Right lung (tissue), 5 donors: ENCODE results near the gene PGAP6. TPM values are rescaled to one million over a fixed set of nuclear protein-coding genes. Genes with fewer than 3 reads are reported as not detected.
"Not testable (repeated sequence)": the region's sequence is repeated elsewhere in the genome, so short reads cannot be mapped to it uniquely, and the experiment has no call there.

Experiments used
- DNase-seq, 2 donors: peaks; one replicate each; pipeline ENCODE4 v3.0.0-alpha.2; 2013
- polyA plus RNA-seq, 5 donors: library from polyadenylated mRNA; unstranded; fragments of 120-200 nt; gene quantifications; one replicate each; pipeline versions ENCODE4 v1.2.1 to v1.2.3, GENCODE V29; 2013; ENCODE audit warnings: inconsistent platforms in 1 of 5, low replicate concordance in 1 of 5; ENCODE audit not compliant: insufficient read length in 5 of 5, insufficient read depth in 1 of 5

PGAP6 gene
- polyA plus RNA-seq, 5 donors = 32.5 to 52.5 (median 37.7) TPM

DNA sequence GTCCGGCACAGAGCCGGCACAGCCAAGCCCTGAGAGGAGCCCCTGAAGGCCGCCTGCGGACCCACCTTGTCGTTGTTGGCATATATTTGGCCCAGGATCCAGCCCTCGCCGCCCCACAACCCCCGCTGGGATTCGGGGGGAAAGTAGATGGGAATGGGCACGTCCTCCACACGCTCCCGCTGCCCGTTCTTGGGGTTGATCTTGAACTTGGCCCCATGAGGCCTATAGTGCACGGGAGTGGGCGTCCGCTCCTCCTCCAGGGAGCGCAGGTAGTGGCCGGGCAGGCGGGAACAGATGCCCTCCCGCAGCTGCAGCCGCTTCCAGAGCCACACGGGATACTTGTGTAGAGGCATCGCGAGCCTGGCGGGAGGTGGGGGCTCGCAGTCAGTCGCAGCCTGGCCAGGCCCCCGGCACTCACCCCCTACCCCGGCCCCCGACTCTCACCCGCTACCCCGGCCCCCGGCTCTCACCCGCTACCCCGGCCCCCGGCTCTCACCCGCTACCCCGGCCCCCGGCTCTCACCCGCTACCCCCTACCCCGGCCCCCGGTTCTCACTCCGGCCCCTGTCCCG is 11.8 kb downstream of the PGAP6 start:
- DNase-seq = no peak

DNA sequence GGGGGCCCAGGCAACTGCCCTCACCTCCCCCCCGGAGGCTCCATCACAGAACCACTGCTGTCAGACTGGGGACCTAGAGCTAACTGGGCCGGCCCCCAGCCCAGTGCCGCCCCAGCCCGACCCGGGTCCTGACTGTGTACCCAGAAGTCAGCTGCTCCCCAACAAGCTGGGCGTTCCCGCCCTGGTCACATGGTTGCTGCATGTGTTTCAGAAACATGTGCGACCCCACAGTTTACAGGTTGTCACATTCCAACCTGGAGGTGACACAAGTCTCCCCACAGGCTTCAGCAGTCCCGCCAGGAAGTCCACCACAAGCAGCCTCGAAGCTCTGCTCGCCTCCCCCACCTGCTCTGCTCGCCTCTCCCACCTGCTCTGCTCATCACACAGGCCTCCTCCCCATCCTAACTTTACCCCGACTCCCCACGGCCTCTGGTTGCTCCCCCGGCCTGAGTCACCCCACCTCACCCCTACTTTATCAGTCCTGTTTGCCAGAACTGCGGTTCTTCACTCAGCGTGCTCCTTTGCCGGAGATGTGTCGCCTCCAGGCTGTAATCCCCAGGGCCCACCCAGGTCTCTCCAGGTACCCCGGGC is 12.4 kb downstream of the PGAP6 start:
- DNase-seq = no peak

DNA sequence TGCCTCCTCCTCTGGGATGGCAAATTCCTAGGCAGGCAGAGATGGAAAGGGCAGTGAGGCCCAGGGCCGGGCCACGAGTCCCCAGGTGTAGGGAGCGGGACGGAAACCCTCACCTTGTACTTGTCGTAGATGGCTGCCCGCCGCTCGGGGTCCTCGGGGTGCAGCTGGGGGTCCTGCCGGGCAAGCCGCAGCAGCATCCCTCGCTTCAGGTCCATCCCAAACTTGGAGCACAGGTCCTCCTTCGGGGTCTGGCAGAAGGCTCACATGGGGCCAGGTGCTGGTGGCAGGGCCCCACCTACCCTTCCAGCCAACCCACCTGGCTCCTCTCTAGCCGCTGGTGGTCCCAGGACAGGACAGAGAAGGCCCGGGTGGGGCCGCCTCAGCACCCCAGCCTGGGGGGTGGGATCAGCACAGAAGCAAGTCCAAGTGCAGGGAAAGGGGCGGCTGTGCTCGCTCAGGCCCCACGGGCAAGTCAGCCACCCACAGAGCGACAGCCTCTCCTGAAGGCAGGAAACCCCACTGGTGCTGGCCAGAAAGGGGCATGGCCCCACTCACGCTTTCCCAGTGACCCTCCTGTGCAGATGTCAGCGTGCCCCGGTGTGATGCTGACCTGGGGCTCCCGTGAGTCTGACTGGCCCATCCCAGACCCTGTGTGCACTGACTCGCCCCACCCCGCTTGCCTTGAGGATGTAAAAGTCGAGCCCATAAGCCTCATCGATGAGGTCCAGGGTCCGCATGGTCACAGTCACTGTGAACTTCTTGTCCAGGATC is 13.2 kb downstream of the PGAP6 start:
- DNase-seq = no peak

DNA sequence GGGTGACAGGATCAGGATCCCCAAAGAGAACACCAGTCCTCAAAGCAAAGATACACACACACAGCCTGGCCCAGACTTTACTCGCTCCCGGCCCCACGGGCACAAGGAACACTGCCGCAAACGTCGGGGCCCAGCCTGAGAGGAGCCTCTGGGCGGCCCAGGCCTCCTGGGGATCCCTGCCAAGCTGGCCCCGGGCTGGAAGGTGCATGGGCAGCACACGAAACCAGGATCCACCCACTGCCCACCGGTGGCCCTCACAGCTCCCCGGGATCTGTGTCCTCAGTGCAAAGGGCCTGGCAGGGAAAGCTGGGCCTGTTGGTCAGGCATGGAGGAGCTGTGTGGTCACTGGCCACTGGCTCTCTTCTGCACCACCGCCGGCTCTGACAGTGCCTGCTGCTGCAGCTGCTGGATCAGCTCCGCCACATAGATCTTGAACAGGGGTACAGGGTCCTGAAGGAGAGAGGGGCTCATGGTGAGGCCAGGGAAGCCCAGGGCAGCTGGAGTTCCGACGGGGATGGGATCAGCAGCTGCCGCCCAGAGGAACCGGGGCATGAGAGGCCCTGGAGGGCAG is 14.4 kb downstream of the PGAP6 start:
- DNase-seq = no peak

DNA sequence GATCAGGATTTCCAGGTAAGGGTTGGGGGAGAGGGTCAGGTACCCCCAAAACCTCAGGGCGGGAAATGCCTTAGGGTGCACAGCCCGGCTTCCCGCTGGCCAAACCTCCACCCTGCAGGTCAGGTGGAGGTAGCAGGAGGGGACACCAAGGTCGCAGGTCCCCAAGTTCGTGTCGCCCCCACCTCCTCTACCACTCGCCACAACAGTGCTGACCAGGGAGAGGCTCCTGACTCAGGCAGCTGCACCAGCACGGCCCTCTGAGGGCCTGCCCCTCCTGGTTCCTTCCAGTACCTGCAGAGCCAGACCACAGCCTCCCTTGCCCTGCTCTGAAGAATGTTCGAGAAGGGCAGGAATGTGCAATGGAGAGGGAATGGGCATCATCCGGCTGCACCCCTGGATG is 15.3 kb downstream of the PGAP6 start:
- DNase-seq = no peak

DNA sequence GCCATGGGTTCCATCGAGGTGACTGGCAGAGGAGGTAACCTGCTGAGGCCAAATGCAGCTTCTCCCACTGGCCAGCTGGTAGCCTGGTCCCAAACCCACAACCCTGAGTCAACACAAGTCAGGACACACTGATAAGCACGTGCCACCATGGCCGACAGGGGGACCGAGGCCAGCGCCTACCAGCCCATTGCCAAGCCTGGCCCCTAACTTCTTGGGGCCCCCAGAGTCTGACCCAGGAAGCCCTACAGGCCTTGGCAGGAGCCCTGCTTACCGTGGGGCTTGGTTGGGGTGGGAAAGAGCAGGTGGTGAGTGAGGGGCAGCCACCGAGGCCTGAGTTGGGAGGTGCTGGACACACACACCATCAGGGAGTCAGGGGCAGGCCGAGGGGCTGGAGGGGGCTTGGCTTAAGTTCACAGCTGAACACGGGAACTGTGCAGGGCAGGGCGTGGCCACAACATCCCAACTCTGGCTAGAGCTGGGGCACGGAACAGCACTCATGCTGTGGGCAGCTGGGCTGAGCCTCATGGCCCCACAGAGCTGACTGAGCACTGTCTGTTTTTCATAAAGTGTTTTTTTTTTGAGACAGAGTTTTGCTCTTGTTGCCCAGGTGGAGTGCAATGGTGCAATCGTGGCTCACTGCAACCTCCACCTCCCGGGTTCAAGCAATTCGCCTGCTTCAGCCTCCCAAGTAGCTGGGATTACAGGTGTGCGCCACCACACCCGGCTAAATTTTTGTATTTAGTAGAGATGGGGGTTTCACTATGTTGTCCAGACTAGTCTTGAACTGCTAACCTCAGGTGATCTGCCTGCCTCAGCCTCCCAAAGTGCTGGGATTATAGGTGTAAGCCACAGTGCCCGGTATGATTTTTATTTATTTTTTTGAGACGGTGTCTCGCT is 16.9 kb downstream of the PGAP6 start:
- DNase-seq = no peak

DNA sequence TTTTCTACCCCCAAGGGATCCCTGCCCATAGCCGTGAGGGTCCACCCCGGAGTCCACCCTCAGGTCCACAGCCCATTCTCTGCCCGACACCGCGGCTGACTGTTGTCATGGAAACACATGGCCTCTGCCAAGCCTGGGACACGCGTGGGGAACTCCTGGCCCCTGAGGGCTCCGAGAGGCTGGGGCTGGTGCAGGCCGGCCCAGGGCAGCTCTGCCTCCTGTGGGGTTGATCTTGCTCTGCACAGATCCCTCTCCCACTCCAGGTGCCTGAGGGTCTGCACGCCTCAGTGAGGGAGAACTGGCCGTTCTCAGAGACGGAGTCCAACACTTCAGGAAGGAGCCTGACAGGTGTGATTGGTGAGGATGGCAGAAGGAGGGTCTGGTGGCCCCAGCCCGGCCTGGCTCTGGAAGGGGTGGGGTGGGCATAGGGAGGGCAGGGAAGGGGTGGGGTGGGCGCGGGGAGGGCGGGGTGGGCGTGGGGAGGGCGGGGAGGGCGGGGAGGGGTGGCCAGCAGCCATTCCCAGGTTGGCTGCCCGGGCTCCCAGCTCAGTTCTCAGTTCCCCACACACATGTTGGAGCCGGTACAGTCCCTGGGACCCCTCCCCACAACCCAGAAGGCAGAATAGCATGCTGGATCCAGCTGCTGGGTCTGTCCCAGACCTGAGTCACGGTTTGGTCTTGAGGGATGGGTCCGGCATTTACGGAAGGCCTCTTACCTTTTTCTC is 17.9 kb downstream of the PGAP6 start:
- DNase-seq = no peak

DNA sequence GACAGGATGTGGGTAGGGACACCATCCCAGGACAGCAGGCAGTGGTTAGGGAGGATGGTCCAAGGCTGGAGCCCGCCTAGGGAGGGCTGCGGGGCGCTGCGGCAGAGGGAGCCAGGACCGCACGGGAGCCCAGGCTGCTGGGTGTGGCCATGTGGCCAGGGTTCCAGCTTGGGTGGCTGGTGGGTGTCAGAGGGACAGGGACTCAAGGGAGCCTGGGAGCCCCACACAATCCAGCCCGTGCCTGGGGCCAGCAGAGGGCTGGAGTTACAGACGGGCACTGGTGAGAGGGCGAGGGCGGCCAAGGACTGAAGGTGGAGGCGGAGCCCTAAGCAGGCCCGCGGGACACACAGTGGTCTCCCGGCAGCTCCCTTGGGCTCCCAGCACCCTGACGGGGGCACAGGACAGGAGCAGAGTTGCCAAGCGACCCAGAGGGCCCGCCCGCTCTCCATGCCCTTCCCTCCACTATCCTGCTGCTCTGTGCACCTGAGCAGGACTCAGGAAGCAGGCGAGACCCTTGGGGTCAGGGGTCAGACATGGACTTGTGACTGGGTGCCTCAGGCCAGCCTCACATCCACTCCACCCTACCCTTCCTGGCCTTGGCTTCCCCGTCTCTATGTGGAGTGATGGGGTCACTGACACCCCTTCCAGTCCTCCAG is 18.5 kb downstream of the PGAP6 start:
- DNase-seq = no peak

DNA sequence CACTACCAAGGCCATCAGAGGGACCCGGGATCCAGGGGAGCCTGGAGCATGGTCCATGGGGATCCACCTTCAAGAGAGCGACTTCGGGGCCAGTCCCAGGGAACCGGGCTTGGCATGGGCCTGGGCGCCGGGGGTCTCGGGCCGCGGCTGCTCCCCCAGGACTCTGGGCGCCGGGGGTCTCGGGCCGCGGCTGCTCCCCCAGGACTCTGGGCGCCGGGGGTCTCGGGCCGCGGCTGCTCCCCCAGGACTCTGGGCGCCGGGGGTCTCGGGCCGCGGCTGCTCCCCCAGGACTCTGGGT is 19.1 kb downstream of the PGAP6 start:
- DNase-seq = not testable (repeated sequence)

DNA sequence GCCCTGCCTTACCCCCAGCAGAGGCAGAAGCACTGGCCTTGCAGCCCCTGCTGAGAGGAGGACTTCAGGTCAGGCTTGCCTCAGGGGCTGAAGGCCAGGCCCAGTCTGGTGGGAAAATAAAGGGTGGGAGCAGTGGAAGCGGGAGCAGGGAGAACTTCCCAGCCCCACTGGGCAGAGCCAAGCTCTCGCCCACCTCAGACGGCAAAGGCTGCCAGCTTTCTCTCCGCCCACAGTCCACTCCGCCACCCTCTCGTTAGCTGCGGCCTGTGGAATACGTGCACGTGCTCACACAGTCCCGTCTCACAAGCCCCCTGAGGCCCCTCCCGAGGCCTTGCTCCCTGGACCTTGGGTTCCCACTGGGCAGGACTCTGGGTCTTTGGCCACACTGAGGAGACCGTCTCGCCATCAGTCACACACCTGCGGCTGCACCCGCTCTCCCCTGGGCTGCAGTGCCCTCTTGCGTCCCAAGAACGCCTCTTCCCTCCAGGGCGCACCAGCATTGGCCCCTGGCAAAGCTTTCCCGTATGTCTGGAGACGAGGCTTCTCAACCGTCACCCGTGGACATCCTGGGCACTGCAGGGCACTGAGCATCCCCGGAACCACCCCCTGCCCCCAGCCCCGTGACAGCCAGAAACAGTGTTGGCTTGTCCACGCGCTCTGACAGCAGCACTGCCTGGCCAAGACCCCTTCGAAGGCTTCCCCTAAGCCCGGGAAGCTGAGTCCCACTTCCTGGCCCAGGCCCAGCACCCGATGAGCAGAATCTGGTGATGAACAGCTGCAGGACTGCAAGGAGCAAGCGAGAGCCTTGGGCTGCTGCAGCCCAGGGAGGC is 19.7 kb downstream of the PGAP6 start:
- no peak for DNase-seq

DNA sequence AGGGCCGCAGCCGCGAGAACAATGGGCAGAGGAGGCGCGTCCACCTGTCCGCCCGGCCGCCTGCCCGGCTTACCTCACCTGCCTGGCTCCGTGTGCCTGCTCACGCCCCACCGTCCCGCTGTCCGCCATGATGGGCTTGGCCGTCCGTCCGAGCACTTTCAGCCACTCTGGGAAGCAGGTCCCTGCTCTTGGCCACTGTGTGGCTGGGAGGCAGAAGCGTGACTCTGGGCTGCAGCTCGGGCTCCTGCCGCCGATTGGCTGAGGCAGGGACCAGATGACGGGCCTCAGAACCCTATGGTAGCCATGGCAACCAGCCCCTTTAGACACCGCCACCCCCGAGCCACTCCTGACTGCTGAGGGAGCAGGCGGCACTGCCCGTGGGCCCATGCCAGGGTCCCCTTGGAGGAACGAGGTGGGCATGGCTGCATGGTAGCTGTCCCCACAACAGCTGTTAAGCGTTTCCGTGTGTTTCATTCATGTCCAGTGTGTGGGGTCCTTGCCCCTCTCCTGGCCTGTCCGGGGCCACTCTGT is 20.4 kb downstream of the PGAP6 start:
- DNase-seq = no peak

DNA sequence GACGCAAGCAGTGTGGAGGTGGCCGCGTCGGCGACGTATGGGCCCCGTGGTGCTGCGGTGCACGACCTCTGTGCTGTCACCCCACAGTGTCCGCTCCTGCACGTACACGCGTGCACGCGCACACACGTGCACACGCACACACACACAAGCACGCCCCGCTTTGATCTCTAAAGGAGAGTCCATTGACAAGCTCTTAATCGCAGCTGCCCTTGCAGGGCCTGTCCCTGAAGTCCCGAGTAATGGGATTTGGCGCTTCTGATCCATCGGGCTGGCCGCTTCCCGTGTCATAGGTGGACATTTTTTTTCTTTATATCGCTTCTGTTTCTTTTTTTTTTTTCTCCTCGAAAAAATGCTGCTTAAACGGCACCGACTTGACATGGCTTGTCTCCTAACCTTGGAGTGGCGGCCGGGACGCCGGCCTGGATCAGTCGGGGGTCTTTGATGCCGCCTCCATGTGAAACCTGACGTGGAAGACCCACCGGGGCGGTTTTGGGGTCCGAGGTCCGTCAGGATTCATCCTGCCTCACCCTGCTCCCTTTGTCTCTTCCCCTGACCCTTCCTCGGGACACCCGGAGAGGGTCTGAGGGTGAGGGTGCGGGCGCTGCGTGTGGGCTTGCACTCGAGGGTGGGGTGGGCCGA is 21.0 kb downstream of the PGAP6 start:
- DNase-seq = no peak

DNA sequence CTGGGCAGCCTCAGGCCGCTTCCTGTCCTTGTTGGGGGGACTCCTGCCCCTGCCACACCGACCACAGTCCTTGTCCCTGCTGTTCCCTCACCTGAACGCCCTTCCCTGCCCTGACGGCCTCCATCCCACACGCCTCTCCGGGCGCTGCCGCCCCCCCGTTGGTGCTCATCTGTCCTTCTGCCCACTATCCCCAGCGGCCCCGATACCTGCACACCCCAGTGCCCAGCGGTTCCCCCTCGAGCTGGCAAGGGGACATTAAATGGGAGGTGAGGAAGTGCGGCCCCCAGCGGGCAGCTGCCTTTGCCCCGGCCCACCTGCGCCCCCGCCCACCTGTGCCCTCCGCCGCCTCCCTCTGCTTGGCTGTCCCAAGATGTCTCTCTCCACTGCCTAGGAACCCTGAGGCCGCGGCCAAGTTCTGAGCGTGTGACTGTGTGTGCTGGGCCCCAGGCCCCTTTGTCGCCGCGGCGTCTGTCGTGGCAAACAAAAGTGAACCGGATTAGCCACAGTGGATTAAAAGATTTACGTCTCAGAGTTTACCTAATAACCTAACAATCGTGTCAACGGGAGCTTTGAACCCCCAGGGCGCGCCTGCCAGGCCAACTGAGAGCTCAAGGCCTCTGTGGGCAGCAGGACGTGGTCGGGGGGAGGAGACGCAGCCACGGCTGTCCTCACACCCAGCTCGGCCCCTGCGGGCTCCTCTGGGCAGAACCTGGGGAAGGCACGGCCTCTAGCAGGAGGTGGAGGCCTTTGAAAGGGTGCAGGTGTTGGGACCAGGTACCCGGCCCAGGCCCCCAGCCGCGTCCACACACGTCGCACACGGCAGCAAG is 21.7 kb downstream of the PGAP6 start:
- DNase-seq = no peak

DNA sequence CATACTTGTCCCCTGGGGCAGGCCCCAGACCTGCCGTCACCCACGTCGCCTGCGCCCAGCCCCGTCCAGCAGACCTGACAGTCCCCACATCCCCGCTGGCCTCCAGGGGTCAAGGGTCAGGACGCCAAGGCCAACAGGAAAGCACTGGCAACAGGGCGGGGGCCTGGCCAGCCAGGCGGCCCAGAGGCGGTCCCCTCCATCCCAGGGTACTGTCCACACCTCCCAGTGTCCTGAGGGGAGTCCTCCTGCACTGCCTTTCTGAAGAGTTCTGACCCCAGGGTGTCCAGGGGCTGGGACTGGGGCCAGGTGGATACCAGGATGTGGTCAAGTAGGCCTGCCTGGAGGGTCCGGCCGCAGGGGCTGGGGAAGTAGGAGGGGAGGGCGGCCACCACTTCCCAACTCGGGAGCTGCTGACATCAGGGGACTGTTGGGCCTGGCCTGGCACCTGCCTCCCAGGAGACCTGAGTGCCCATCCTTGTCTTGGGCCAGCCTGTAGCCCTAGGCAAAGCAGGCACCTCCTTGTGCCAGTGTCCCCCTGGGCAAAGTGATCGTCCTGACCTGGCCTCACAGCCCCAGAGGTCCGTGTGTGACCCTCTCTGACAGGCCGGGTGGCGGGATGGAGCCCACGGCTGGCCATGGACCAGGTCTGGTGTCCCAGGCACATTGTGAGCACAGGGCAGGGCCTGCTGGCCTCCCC is 22.6 kb downstream of the PGAP6 start:
- no peak for DNase-seq

DNA sequence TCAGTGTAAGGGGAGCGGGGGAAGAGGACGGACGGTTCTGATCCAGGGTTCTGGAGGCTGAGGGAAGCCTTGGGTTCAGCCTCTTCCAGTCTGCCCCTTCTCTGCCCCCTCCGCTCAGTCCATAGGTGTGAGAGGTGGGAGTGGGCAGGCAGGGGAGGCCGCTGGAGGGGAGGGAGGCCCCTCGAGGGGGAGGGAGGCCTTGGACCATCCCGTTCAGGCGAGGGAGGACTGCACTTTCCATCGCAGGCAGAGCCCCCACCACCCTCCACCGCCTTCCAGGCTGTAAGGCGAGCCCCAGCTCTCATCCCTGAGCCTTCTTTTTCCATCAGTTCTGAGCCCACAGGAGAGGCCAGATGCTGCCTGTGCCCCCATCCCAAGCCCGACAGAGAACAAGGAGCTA is 25.0 kb downstream of the PGAP6 start:
- no peak for DNase-seq

DNA sequence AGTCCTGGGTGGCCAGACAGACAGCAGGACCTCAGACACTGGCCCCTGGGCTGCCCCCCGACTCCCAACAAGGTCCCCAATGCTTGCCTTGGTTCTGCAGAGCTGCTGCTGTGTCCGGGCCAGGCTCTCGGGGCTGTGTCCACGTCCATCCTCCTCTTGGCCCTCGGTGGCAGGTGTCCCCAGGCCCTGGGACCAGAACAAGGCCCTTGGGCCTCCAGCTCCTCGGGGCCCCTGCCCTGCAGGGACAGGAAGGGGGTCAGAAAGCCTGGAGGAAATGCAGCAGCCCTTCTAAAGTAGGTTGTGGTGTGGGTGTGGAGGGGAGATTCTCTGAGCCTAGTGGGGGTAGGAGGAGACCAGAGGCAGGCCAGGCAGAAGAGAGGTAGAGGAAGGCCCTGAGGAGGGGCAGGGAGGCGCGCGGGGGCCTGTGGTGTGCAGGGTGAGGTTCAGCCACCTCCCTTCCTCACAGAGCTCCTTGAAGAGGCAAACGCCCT is 26.8 kb downstream of the PGAP6 start:
- no peak for DNase-seq

DNA sequence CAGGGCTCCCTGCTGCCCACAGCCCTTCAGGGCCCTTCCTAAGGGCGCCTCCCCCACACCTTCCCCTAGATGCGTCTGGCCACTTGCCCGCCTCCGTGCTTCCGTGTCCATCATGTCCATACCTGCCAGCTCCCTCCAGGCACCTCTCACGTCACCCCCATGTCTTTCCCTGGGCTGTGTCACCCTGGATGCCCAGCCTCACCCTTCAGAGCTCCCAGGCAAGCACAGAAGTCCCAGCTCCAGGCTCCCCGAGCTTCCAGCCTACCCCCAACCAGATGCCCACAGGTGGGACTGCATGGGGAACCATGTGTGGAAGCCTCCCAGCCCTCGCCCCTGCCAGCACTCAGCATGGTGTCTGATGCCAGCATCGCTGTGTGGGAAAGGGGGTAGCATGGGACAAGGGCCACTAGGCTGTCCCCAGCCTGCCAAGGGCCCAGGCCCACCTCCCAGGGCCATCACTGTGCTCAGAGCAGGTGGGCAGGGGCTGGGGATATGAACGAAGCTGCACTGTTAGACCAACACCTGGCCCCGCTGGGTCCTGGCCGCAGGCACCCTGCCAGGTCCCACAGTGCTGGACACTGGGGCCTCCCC is 27.4 kb downstream of the PGAP6 start:
- DNase-seq = no peak
